HG03196 (cell line): Measurements from ENCODE around the gene SLC25A21.
"Not testable (repeated sequence)": the region's sequence is repeated elsewhere in the genome, so short reads cannot be mapped to it uniquely, and the experiment has no call there.

Experiments used
- ATAC-seq: cut with Tn5 transposase; IDR thresholded peaks from one replicate; pipeline ENCODE4 v1.9.1; 2021; ENCODE audit not compliant: unreplicated experiment

Gene SLC25A21

DNA sequence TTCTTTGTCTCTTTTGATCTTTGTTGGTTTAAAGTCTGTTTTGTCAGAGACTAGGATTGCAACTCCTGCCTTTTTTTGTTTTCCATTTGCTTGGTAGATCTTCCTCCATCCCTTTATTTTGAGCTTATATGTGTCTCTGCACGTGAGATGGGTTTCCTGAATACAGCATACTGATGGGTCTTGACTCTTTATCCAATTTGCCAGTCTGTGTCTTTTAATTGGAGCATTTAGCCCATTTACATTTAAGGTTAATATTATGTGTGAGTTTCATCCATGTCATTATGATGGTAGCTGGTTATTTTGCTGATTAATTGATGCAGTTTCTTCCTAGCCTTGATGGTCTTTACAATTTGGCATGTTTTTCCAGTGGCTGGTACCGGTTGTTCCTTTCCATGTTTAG is 276.1 kb downstream of the SLC25A21 start:
- ATAC-seq = not testable (repeated sequence)

- ATAC-seq = no peak
Measured at GRCh38 chr14:36884049-36884448, 288.4 kb downstream of the SLC25A21 start.

GRCh38 chr14:36880276-36880675 is 292.1 kb downstream of the SLC25A21 start:
- ATAC-seq = no peak

GRCh38 chr14:36879558-36879957 is 292.8 kb downstream of the SLC25A21 start:
- no peak for ATAC-seq

DNA sequence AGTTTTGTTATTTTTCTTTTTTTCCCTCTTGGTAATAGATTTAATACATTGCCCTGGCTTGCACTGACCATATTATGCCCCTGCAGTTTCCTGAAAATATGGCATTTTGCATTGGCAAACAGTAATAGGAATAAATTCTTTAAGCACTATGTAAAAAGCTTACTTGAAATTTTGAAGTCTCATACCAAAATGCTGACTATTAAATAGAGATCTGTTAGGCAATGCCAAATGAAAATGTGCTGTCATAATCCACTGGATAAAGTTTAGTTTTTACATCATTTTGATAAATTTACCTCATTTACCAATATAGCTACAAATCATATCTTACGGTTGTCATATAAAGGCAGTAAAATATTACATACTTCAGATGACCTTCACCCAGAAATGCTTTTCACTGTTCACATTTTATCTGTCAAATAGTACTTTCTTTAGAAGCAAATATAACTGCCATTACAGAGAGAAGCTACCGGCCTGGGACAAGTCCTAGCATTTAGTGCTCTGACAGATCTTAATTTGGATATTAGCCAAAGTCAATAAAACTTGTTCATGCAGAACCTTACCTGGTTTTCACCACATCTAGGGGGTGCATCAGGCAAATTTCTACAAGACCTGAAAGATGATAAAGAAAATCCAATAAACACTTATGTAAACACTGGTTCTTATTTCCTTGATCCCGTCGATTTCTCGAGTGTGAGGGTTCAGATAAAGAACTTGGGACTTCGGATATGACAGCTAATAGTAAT is 297.8 kb downstream of the SLC25A21 start:
- ATAC-seq = no peak

- ATAC-seq = no peak
Measured at GRCh38 chr14:36870776-36871175, 301.6 kb downstream of the SLC25A21 start.

GRCh38 chr14:36869125-36869524 is 303.3 kb downstream of the SLC25A21 start:
- ATAC-seq = no peak

GRCh38 chr14:36866867-36867266 is 305.5 kb downstream of the SLC25A21 start:
- ATAC-seq = no peak

DNA sequence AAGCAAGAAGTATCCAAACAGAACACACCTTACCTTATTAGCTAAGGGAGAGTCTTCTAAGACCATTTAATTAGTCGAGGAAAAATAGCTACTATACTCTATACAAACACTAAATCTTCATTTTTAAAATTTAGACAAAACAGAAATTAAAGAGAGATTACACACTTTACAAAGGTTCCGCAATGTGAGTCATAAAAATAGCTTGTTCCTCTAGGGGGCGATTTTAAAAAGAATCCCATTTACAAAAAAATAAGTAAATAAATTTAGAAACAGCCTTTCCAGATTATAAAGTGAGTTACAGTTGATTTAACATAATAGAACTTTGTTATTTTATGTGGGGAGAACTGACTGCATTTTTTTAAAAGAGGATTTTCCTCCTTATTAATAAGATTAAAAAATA is 309.1 kb downstream of the SLC25A21 start:
- no peak for ATAC-seq

- not testable (repeated sequence) for ATAC-seq
Measured at GRCh38 chr14:36862237-36862636, 310.2 kb downstream of the SLC25A21 start.

GRCh38 chr14:36860831-36861230 is 311.6 kb downstream of the SLC25A21 start:
- ATAC-seq = no peak

DNA sequence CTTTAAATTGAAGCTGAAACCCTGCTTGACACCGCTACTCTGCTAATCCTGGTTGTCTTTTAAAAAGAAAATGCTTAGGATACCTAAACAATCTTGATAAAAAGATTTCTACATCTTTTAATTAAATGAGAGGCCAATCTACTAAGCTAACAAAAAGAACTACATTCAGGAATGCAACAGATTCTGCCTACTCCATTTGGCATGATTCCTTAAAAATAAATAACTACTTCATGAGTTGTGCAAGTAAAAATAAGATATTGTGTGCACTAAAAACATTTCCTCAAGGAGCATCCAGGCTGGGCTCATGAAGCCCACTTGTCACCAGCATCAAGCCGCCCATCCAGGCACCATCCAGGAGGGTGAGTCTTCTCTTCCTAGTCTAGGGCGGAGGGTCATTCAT is 313.3 kb downstream of the SLC25A21 start:
- no peak for ATAC-seq

GRCh38 chr14:36857842-36858445 is 314.5 kb downstream of the SLC25A21 start:
- no peak for ATAC-seq

GRCh38 chr14:36857136-36857535 is 315.3 kb downstream of the SLC25A21 start:
- ATAC-seq = no peak

GRCh38 chr14:36856095-36856878 is 316.1 kb downstream of the SLC25A21 start:
- ATAC-seq = no peak

- no peak for ATAC-seq
Measured at GRCh38 chr14:36855396-36855795, 317.0 kb downstream of the SLC25A21 start.

DNA sequence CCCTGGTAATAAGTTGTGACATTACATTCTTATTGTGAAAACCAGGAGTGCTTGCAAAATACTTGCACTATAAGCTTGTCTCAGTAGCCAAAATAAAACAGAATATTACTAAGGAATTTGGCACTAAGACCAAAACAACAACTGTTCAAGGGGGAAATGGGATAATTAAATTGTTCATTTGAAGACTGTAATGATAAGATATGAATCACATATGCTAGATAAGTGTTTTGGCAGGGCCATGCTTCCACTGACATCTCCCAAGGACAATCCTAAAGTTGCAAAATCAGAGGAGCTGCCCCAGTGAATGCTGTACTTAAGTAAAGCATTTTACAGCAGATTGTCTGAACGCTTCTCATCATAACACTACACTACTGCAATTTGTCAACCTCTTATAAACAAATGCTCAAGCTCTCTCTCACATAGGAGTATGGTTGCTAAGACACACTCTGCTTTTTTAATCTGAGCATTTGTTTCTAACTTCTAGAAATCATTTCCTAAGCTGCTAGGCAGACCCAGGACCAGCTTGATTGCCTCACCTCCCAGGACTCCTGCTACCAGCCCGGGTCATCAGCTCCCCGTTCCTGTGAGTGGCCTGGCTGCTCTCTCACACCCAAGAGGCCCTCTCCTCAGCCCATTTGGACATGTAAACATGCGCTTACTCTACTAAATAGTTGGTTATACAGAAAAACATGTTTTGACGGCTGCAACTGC is 319.3 kb downstream of the SLC25A21 start:
- ATAC-seq = no peak

DNA sequence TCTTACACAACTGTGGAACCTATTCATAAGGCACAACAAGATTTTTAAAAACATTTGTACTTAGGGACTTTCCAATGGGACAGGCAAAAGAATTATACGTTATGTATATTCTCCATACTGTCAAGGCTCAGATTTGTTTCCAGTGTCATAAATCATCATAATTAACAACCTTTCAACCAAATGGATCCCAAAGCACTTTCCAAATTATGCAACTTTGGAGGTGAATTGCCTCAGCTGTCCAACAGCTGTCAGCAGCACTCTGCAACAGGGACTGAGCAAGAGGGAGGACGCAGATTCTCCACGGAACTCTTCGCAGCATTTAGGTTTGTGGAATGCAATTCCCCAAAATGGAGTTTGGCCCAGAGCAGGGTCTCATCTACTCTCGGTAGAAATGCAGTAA is 324.2 kb downstream of the SLC25A21 start:
- no peak for ATAC-seq

DNA sequence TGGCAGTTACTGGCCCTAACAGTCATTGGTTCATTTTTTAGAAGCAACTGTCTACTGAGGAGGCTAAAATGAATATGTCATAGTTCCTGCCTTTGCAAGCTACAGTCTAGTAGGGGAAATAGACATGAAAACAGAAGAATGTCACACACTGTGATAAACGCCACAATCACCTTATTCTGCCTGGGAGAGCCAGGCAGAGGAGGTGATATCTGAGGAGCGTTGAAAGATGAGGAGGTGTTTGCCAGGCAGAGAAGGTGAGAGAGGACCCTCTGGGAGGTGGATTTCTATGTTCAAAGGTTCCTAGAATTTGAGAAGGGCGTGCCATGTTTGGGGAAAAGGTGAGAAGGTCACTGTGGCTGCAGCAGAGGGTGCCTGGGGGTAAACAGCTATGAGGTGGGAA is 325.0 kb downstream of the SLC25A21 start:
- no peak for ATAC-seq

GRCh38 chr14:36845356-36846012 is 326.9 kb downstream of the SLC25A21 start:
- ATAC-seq = no peak
